H9 (cell line): Measurements from ENCODE around the gene TSC1. TPM values are rescaled to one million over a fixed set of nuclear protein-coding genes. Genes with fewer than 3 reads are reported as not detected.
A peak's percentile ranks its signal among the peaks of the same experiment; 100 is the strongest.

ENCODE experiments used
- DNase-seq: peaks from one replicate; pipeline ENCODE4 v3.0.0-alpha.2; 2017
- H2AFZ ChIP-seq: one replicate; pipeline ENCODE4 v1.6.1; 2013; ENCODE audit warnings: mild to moderate bottlenecking, low read length, control low read depth, moderate library complexity
- H2AK5ac ChIP-seq: 2 replicates; pipeline ENCODE4 v1.6.1; 2013; ENCODE audit warnings: low read length, control low read depth, mixed read lengths; ENCODE audit not compliant: insufficient read length
- H2BK120ac ChIP-seq: one replicate; pipeline ENCODE4 v1.6.1; 2013; ENCODE audit warnings: low read depth, mild to moderate bottlenecking, low read length, control low read depth, inconsistent platforms; ENCODE audit not compliant: poor library complexity, severe bottlenecking
- H2BK12ac ChIP-seq: 2 replicates; pipeline ENCODE4 v1.6.1; 2013; ENCODE audit warnings: low read length, control low read depth, mixed read lengths, low read depth; ENCODE audit not compliant: insufficient read length
- H2BK15ac ChIP-seq: 2 replicates; pipeline ENCODE4 v1.6.1; 2013; ENCODE audit warnings: low read depth, low read length, control low read depth
- H2BK20ac ChIP-seq: one replicate; pipeline ENCODE4 v1.6.1; 2013; ENCODE audit warnings: low read depth, mild to moderate bottlenecking, low read length, control low read depth, inconsistent platforms; ENCODE audit not compliant: poor library complexity, severe bottlenecking
- H2BK5ac ChIP-seq: 2 replicates; pipeline ENCODE4 v1.6.1; 2013; ENCODE audit warnings: low read length, control low read depth, mixed read lengths; ENCODE audit not compliant: insufficient read length
- H3K14ac ChIP-seq: 2 replicates; pipeline ENCODE4 v1.6.1; 2013; ENCODE audit warnings: low read length, control low read depth; ENCODE audit not compliant: insufficient read depth
- H3K18ac ChIP-seq: 2 replicates; pipeline ENCODE4 v1.6.1; 2013; ENCODE audit warnings: low read depth, mild to moderate bottlenecking, mixed read lengths, low read length, control low read depth; ENCODE audit not compliant: insufficient read length
- H3K23ac ChIP-seq: 2 replicates; pipeline ENCODE4 v1.6.1; 2013; ENCODE audit warnings: low read length, control low read depth, mixed read lengths, low read depth; ENCODE audit not compliant: insufficient read length
- H3K23me2 ChIP-seq: 2 replicates; pipeline ENCODE4 v1.6.1; 2013; ENCODE audit warnings: low read depth, mild to moderate bottlenecking, mixed read lengths, low read length, control low read depth; ENCODE audit not compliant: insufficient read length, poor library complexity, severe bottlenecking
- H3K27ac ChIP-seq: 2 replicates; pipeline ENCODE4 v1.5.1; 2013; ENCODE audit warnings: low read length, control low read depth, mixed read lengths, low read depth; ENCODE audit not compliant: insufficient read length
- H3K27me3 ChIP-seq: 2 replicates; pipeline ENCODE4 v1.6.1; 2013; ENCODE audit warnings: low read length, control low read depth, inconsistent platforms; ENCODE audit not compliant: insufficient read depth
- H3K4ac ChIP-seq: 2 replicates; pipeline ENCODE4 v1.6.1; 2013; ENCODE audit warnings: low read depth, mild to moderate bottlenecking, control low read depth, inconsistent platforms, low read length, moderate library complexity
- H3K4me1 ChIP-seq: 2 replicates; pipeline ENCODE4 v1.6.1; 2013; ENCODE audit warnings: low read length, control low read depth, inconsistent platforms; ENCODE audit not compliant: insufficient read depth
- H3K4me2 ChIP-seq: 2 replicates; pipeline ENCODE4 v1.6.1; 2013; ENCODE audit warnings: low read length, control low read depth, mixed read lengths; ENCODE audit not compliant: insufficient read length, insufficient read depth
- H3K56ac ChIP-seq: 2 replicates; pipeline ENCODE4 v1.6.1; 2013; ENCODE audit warnings: low read depth, mild to moderate bottlenecking, mixed read lengths, low read length, control low read depth; ENCODE audit not compliant: insufficient read length
- H3K79me1 ChIP-seq: 2 replicates; pipeline ENCODE4 v1.6.1; 2013; ENCODE audit warnings: low read depth, mild to moderate bottlenecking, moderate library complexity, low read length, control low read depth, inconsistent platforms; ENCODE audit not compliant: insufficient read depth, poor library complexity, severe bottlenecking
- H3K79me2 ChIP-seq: 2 replicates; pipeline ENCODE4 v1.6.1; 2013; ENCODE audit warnings: low read length, control low read depth, inconsistent platforms; ENCODE audit not compliant: insufficient read depth
- H3K9ac ChIP-seq: 2 replicates; pipeline ENCODE4 v1.6.1; 2013; ENCODE audit warnings: low read length, control low read depth, mixed read lengths; ENCODE audit not compliant: insufficient read length; ENCODE audit errors: extremely low read depth
- H3K9me3 ChIP-seq: one replicate; pipeline ENCODE4 v1.6.1; 2013; ENCODE audit warnings: low read depth, low read length, inconsistent platforms; ENCODE audit not compliant: control insufficient read depth
- H3T11ph ChIP-seq: one replicate; pipeline ENCODE4 v1.6.1; 2013; ENCODE audit warnings: mild to moderate bottlenecking, low read length, control low read depth, inconsistent platforms
- H4K20me1 ChIP-seq: one replicate; pipeline ENCODE4 v1.6.1; 2013; ENCODE audit not compliant: control insufficient read depth, insufficient read length, insufficient read depth
- H4K5ac ChIP-seq: 2 replicates; pipeline ENCODE4 v1.6.1; 2013; ENCODE audit warnings: low read depth, mild to moderate bottlenecking, mixed read lengths, low read length, control low read depth; ENCODE audit not compliant: insufficient read length
- H4K8ac ChIP-seq: replicated peaks from 2 replicates; pipeline ENCODE4 v1.6.1; 2013; ENCODE audit warnings: low read length, control low read depth, mixed read lengths, low read depth; ENCODE audit not compliant: insufficient read length
- H4K91ac ChIP-seq: 2 replicates; pipeline ENCODE4 v1.6.1; 2013; ENCODE audit warnings: low read depth, mild to moderate bottlenecking, moderate library complexity, mixed read lengths, low read length, control low read depth; ENCODE audit not compliant: insufficient read length
- H3K27ac Mint-ChIP-seq, 3 experiments: 2 replicates in 2 of 3; 3 replicates in 1 of 3; pipeline ENCODE4 v1.8.0; 2020 to 2021; ENCODE audit warnings: mixed read lengths in 3 of 3, mild to moderate bottlenecking in 1 of 3, moderate library complexity in 1 of 3
- H3K27me3 Mint-ChIP-seq: 2 replicates; pipeline ENCODE4 v1.8.0; 2021; ENCODE audit warnings: low read depth, mild to moderate bottlenecking, moderate library complexity, mixed read lengths
- H3K36me3 Mint-ChIP-seq, 3 experiments: 2 replicates in 2 of 3; 3 replicates in 1 of 3; pipeline ENCODE4 v1.8.0; 2020 to 2021; ENCODE audit warnings: low read depth in 3 of 3, mixed read lengths in 3 of 3; ENCODE audit not compliant: insufficient read depth in 1 of 3
- H3K4me1 Mint-ChIP-seq, 2 experiments: 2 replicates each; pipeline ENCODE4 v1.8.0; 2020; ENCODE audit warnings: mixed read lengths in 2 of 2
- H3K4me3 Mint-ChIP-seq, 2 experiments: 2 replicates in 1 of 2; 3 replicates in 1 of 2; pipeline ENCODE4 v1.8.0; 2020 to 2021; ENCODE audit warnings: mild to moderate bottlenecking in 2 of 2, mixed read lengths in 2 of 2, moderate library complexity in 1 of 2
- H3K9me3 Mint-ChIP-seq, 2 experiments: 2 replicates in 1 of 2; 3 replicates in 1 of 2; pipeline ENCODE4 v1.8.0; 2020; ENCODE audit warnings: mild to moderate bottlenecking in 2 of 2, mixed read lengths in 2 of 2, moderate library complexity in 1 of 2
- WGBS: extraction: QIAGEN DNeasy Blood & Tissue Kit; methylation state at CpG from one replicate; pipeline ENCODE4 v1.1.7; 2013; ENCODE audit warnings: missing lambda C conversion rate, low lambda C conversion rate, mixed read lengths; ENCODE audit not compliant: insufficient read length; ENCODE audit errors: extremely low coverage; 5-methylcytosine and 5-hydroxymethylcytosine counted together
- total RNA-seq: library from RNA; stranded (reverse); gene quantifications from 2 replicates; pipeline ENCODE4 v1.2.1, GENCODE V29; 2021
- TF ChIP-seq, protein P1 (sequence below): fragments of 200-600 bp; sonication (generic); conservative IDR thresholded peaks from 3 replicates; pipeline ENCODE4 v1.8.0; 2021; ENCODE audit warnings: antibody characterized with exemption, mild to moderate bottlenecking

The TSC1 gene
- total RNA-seq, 1 experiment from 2014 or later, result 32.7 TPM

DNA sequence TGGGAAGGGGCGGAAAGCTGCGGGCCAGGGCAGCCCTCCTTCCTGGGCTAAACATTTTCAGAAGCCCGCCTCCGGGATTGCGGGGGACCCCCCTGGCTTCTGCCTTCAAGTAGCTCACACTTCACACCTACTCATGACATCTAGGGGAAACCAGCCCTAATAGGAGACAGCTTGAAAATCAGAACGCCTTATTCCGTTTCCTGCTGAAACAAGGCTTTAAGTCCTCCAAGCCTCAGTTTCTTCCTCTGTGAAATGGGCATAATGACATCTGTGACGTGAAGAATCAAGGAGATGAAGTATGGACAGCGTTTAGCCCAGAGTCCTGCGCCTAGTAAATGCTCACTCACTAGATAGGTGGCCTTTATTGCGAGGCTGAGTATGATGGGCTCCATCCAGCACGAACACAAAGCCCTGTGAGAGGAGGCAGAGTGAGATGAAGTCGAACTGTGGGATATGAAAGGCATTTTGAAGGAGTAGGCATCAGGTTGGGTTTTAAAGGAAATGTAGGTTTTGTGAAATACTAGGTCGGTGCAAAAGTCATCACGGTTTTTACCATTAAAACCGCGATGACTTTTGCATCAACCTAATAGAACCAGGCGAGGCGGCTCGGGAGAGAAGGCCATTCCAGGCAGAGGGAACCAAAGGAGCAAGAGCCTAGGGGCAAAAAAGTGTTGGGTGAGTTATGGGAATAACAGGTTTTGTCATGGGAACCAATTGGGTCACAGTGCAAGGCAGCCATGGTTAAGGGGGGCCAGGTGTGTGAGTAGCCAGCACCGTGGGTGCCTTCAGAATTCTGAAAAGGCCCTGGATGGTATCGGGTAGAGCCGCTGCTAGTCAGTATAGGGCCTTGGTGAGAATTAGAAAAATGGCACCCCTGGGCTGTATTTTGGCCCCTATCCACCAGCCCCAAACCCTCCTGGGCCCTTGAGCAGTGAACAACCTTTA is 1.0 kb upstream of the TSC1 start:
- no CpG with 5 or more reads among the region's 23 CpGs for WGBS
- TF ChIP-seq, protein P1, sequence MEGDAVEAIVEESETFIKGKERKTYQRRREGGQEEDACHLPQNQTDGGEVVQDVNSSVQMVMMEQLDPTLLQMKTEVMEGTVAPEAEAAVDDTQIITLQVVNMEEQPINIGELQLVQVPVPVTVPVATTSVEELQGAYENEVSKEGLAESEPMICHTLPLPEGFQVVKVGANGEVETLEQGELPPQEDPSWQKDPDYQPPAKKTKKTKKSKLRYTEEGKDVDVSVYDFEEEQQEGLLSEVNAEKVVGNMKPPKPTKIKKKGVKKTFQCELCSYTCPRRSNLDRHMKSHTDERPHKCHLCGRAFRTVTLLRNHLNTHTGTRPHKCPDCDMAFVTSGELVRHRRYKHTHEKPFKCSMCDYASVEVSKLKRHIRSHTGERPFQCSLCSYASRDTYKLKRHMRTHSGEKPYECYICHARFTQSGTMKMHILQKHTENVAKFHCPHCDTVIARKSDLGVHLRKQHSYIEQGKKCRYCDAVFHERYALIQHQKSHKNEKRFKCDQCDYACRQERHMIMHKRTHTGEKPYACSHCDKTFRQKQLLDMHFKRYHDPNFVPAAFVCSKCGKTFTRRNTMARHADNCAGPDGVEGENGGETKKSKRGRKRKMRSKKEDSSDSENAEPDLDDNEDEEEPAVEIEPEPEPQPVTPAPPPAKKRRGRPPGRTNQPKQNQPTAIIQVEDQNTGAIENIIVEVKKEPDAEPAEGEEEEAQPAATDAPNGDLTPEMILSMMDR, result no peak
- no peak overlapping the region for H3K27ac ChIP-seq

More for the DNA sequence above, 1.0 kb upstream of the TSC1 start:
- Histone ChIP-seq H3K18ac (peak overlapping the region; percentile 81), H2AFZ (no peak overlapping the region), H4K91ac (no peak overlapping the region), H3K27me3 (no peaks in the 10 kb centered on the region), H3K4ac (no peak overlapping the region), H2BK120ac (no peak overlapping the region), H3T11ph (no peak overlapping the region), H3K56ac (no peak overlapping the region), H3K9ac (peak overlapping the region; percentile 74), H4K8ac (no peak overlapping the region), H3K23ac (no peak overlapping the region), H3K4me2 (peak overlapping the region; percentile 82), H2BK20ac (no peak overlapping the region), H2BK15ac (no peak overlapping the region), H3K79me2 (peaks cover 11% of the 10 kb centered on the region; the same call in 1 of the 2 replicates), H4K20me1 (no peaks in the 10 kb centered on the region), H2BK12ac (peak overlapping the region; percentile 38), H2BK5ac (no peak overlapping the region), H3K9me3 (no peaks in the 10 kb centered on the region), H2AK5ac (no peak overlapping the region), H3K4me1 (peaks cover 8% of the 10 kb centered on the region; the same call in 1 of the 2 replicates), H3K79me1 (peaks cover under 1% of the 10 kb centered on the region), H3K14ac (no peak overlapping the region; the same call in 1 of the 2 replicates), H3K23me2 (peaks cover 4% of the 10 kb centered on the region), H4K5ac (peak overlapping the region; percentile 49)
- H3K9me3 Mint-ChIP-seq, result peaks cover 0 to 2% of the 10 kb centered on the region in 2 experiments; a peak in 1 of 5 replicates
- H3K27ac Mint-ChIP-seq, result peak overlapping the region in 1 of 3 experiments; percentile 72; a peak in 1 of 7 replicates
- H3K4me3 Mint-ChIP-seq, result peak overlapping the region; percentile 89 to 94
- DNase-seq, result no peak
- H3K27me3 Mint-ChIP-seq, result no peaks in the 10 kb centered on the region
- H3K4me1 Mint-ChIP-seq, result peaks cover 28 to 53% of the 10 kb centered on the region in 2 experiments
- H3K36me3 Mint-ChIP-seq, result no peaks in the 10 kb centered on the region; a peak in 1 of 7 replicates
